A673 (cell line): ENCODE measurements around the gene PSTPIP1.

Experiments used
- CTCF ChIP-seq: fragments of 300-800, 200-600 bp; sonication (generic); conservative IDR thresholded peaks from 2 replicates; pipeline ENCODE4 v1.5.1; 2017; ENCODE audit warnings: low read depth, mild to moderate bottlenecking, antibody characterized with exemption, low read length, moderate library complexity, mixed read lengths
- EZH2 ChIP-seq: fragments of 200-600 bp; sonication (generic); IDR thresholded peaks from 2 replicates; pipeline ENCODE4 v1.6.1; 2017; ENCODE audit warnings: borderline replicate concordance, low read depth, mild to moderate bottlenecking, mixed read lengths, antibody characterized with exemption, low read length; ENCODE audit not compliant: poor library complexity, severe bottlenecking

GRCh38 chr15:77053709-77054108 lies 58.8 kb downstream of the PSTPIP1 start:
- TF ChIP-seq CTCF (no peak), EZH2 (no peak)
